ENCODE measurements around the gene LGI2. TPM values are rescaled to one million over a fixed set of nuclear protein-coding genes. Genes with fewer than 3 reads are reported as not detected.

Gene LGI2
- total and polyA plus RNA-seq, 4 donors = 0.18 to 1.8 (median 0.88) TPM

DNA sequence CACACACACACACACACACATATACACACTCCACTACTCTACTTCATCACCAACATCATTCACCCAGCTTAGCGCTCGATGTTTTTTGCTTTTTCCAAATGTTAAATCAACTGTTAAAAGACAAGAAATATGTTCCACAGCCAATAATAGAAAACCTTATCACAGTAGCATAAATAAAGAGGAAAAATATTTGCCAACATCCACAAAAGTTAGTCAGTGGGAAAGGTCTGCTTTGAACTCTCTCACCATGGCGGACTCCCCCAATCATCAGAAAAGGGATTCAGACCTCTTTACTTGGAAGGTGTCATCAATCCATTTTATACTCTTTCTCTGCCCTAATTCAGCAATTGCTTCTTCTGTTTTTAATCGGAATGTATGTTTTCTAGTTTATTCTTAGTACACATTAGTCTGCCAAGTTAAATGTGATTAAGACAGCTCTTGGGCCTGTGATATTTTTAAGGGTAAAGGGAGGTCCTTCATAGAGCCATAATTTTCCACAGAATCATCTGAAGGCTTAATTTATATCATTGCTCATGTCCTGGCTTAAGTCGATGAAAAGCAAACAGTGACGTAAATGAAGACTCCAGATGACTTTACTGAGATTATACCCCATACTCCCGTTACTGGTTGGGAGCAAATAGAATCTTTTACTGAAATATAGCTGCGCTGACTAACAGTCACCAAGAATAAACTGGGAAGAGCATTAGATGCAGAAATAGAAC is 29.7 kb upstream of the LGI2 start:
- no peak overlapping the region for H3K27ac ChIP-seq (ENCODE audit: low read depth in 1 of 2, low read length in 1 of 2)
- peaks cover 0 to 5% (median 0%) of the 10 kb centered on the region in 4 donors for H3K9me3 ChIP-seq (ENCODE audit: control insufficient read depth in 4 of 4, insufficient read depth in 3 of 4, low read length in 3 of 4)
- DNase-seq (peak in 2 of 3 donors; percentile 74 to 75), ATAC-seq (ENCODE audit: insufficient read depth, low FRiP score) (no peak)
- H3K4me3 ChIP-seq = no peak overlapping the region
- no peak overlapping the region for H3K9ac ChIP-seq (ENCODE audit: insufficient read depth in 1 of 2, low read length in 2 of 2)
- 83 to 88% methylated on average over 8 of the region's 8 CpGs for WGBS, 2 donors
- H3K4me1 ChIP-seq (ENCODE audit: control insufficient read depth in 5 of 5, insufficient read depth in 5 of 5, low read length in 5 of 5) = peaks cover 0 to 18% (median 2%) of the 10 kb centered on the region in 5 donors
- no peaks in the 10 kb centered on the region for H3K36me3 ChIP-seq (ENCODE audit: control insufficient read depth in 4 of 4, insufficient read depth in 4 of 4, low read length in 4 of 4)
- H3K27me3 ChIP-seq (ENCODE audit: control insufficient read depth in 3 of 3, insufficient read depth in 3 of 3, low read length in 2 of 3) = no peaks in the 10 kb centered on the region
- TF ChIP-seq, protein P1, sequence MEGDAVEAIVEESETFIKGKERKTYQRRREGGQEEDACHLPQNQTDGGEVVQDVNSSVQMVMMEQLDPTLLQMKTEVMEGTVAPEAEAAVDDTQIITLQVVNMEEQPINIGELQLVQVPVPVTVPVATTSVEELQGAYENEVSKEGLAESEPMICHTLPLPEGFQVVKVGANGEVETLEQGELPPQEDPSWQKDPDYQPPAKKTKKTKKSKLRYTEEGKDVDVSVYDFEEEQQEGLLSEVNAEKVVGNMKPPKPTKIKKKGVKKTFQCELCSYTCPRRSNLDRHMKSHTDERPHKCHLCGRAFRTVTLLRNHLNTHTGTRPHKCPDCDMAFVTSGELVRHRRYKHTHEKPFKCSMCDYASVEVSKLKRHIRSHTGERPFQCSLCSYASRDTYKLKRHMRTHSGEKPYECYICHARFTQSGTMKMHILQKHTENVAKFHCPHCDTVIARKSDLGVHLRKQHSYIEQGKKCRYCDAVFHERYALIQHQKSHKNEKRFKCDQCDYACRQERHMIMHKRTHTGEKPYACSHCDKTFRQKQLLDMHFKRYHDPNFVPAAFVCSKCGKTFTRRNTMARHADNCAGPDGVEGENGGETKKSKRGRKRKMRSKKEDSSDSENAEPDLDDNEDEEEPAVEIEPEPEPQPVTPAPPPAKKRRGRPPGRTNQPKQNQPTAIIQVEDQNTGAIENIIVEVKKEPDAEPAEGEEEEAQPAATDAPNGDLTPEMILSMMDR (IDR thresholded peaks at IDR 0.05; ENCODE audit: control extremely low read depth, extremely low read depth) = no peak

DNA sequence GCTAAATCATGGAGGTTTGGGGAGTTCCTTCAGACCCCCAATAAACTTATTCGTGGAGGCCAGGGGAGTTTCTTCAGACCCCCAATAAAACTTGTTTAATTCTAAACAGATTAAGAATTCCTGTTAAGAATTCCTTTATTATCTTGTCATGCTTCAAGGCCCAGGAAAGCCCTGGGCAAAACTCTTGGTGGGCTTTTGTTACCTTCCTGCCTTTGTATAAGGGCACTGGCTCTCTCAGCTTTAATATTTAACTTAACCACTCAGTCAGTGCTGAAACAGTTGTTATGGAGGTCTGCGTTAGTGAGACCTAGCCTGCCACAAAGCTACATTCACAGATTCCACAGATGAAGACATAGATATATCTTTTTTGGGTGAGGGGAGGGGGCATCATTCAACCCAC is 29.0 kb upstream of the LGI2 start:
- WGBS, 2 donors = 82 to 88% methylated on average over 2 of the region's 2 CpGs
- H3K4me3 ChIP-seq = no peak overlapping the region
- ATAC-seq (ENCODE audit: insufficient read depth, low FRiP score) (no peak), DNase-seq (no peak)
- H3K27ac ChIP-seq (ENCODE audit: low read depth in 1 of 2, low read length in 1 of 2) = no peak overlapping the region
- peaks cover 0 to 18% (median 2%) of the 10 kb centered on the region in 5 donors for H3K4me1 ChIP-seq (ENCODE audit: control insufficient read depth in 5 of 5, insufficient read depth in 5 of 5, low read length in 5 of 5)
- H3K27me3 ChIP-seq (ENCODE audit: control insufficient read depth in 3 of 3, insufficient read depth in 3 of 3, low read length in 2 of 3) = no peaks in the 10 kb centered on the region
- H3K36me3 ChIP-seq (ENCODE audit: control insufficient read depth in 4 of 4, insufficient read depth in 4 of 4, low read length in 4 of 4) = no peaks in the 10 kb centered on the region
- H3K9ac ChIP-seq (ENCODE audit: insufficient read depth in 1 of 2, low read length in 2 of 2) = no peak overlapping the region
- TF ChIP-seq, protein P1 (IDR thresholded peaks at IDR 0.05; ENCODE audit: control extremely low read depth, extremely low read depth) = no peak
- H3K9me3 ChIP-seq (ENCODE audit: control insufficient read depth in 4 of 4, insufficient read depth in 3 of 4, low read length in 3 of 4) = peaks cover 0 to 5% (median 0%) of the 10 kb centered on the region in 4 donors

DNA sequence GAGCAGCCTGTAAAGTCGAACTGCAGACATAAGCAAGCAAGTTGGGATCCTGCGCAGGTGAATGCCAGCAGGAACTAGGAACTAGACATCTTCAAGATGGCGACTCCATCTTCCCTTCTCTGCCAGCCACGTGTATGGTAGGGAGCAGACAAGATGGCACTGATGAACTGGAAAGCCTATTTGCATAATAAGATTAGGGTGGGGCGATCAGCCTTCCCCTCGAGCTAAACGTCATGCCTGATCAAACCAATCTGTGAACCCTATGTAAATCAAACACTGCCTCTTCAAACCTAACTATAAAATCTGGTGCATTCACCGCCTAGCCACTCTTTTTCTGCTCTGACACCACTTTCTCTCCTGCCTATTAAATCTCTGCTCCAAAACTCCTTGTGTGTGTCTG is 28.1 kb upstream of the LGI2 start:
- peaks cover 0 to 18% (median 2%) of the 10 kb centered on the region in 5 donors for H3K4me1 ChIP-seq (ENCODE audit: control insufficient read depth in 5 of 5, insufficient read depth in 5 of 5, low read length in 5 of 5)
- H3K36me3 ChIP-seq (ENCODE audit: control insufficient read depth in 4 of 4, insufficient read depth in 4 of 4, low read length in 4 of 4) = no peaks in the 10 kb centered on the region
- H3K27me3 ChIP-seq (ENCODE audit: control insufficient read depth in 3 of 3, insufficient read depth in 3 of 3, low read length in 2 of 3) = no peaks in the 10 kb centered on the region
- TF ChIP-seq, protein P1 (IDR thresholded peaks at IDR 0.05; ENCODE audit: control extremely low read depth, extremely low read depth) = no peak
- WGBS, 2 donors = 89 to 93% methylated on average over 8 of the region's 8 CpGs
- no peak for ATAC-seq (ENCODE audit: insufficient read depth, low FRiP score)
- no peak for DNase-seq
- no peak overlapping the region for H3K4me3 ChIP-seq
- H3K27ac ChIP-seq (ENCODE audit: low read depth in 1 of 2, low read length in 1 of 2) = no peak overlapping the region
- no peak overlapping the region for H3K9ac ChIP-seq (ENCODE audit: insufficient read depth in 1 of 2, low read length in 2 of 2)
- H3K9me3 ChIP-seq (ENCODE audit: control insufficient read depth in 4 of 4, insufficient read depth in 3 of 4, low read length in 3 of 4) = peaks cover 0 to 5% (median 0%) of the 10 kb centered on the region in 4 donors
